NCI-H1417 (cell line): Measurements from ENCODE around the gene GARIN1A.
"Not testable (repeated sequence)": the region's sequence is repeated elsewhere in the genome, so short reads cannot be mapped to it uniquely, and the experiment has no call there.

Experiments used
- DNase-seq, 3 experiments: peaks; one replicate each; lab custom pipeline; 2025; lab: John Stamatoyannopoulos, UW

GARIN1A gene

GRCh38 chr7:128671992-128672391 is at the start of gene GARIN1A:
TSS of gene GARIN1A (plus strand) at chr7:128672292. CDS start at chr7:128672398, 106 bp downstream.
- no peak for DNase-seq

- not testable (repeated sequence) for DNase-seq
Measured at GRCh38 chr7:128627124-128627523, 45.0 kb upstream of the GARIN1A start.

GRCh38 chr7:128633915-128634314 is 38.2 kb upstream of the GARIN1A start:
- DNase-seq, result not testable (repeated sequence)

- DNase-seq, result not testable (repeated sequence)
Measured at GRCh38 chr7:128645206-128645605, 26.9 kb upstream of the GARIN1A start.

GRCh38 chr7:128645844-128646243 is 26.2 kb upstream of the GARIN1A start:
- DNase-seq, result not testable (repeated sequence)

GRCh38 chr7:128646877-128647276 is 25.2 kb upstream of the GARIN1A start:
- not testable (repeated sequence) for DNase-seq

GRCh38 chr7:128651096-128651495 is 21.0 kb upstream of the GARIN1A start:
- not testable (repeated sequence) for DNase-seq

GRCh38 chr7:128652606-128653005 is 19.5 kb upstream of the GARIN1A start:
- not testable (repeated sequence) for DNase-seq

GRCh38 chr7:128653197-128653596 is 18.9 kb upstream of the GARIN1A start:
- DNase-seq, result not testable (repeated sequence)

- not testable (repeated sequence) for DNase-seq
Measured at GRCh38 chr7:128654080-128654479, 18.0 kb upstream of the GARIN1A start.

- not testable (repeated sequence) for DNase-seq
Measured at GRCh38 chr7:128654501-128654900, 17.6 kb upstream of the GARIN1A start.

GRCh38 chr7:128658428-128658827 is 13.7 kb upstream of the GARIN1A start:
- not testable (repeated sequence) for DNase-seq

- DNase-seq, result no peak
Measured at GRCh38 chr7:128660596-128660995, 11.5 kb upstream of the GARIN1A start.

- no peak for DNase-seq
Measured at GRCh38 chr7:128661446-128661845, 10.6 kb upstream of the GARIN1A start.

- no peak for DNase-seq
Measured at GRCh38 chr7:128662091-128662490, 10.0 kb upstream of the GARIN1A start.

GRCh38 chr7:128663223-128663622 is 8.9 kb upstream of the GARIN1A start:
- not testable (repeated sequence) for DNase-seq

- DNase-seq, result no peak
Measured at GRCh38 chr7:128665057-128665456, 7.0 kb upstream of the GARIN1A start.

GRCh38 chr7:128666200-128666599 is 5.9 kb upstream of the GARIN1A start:
- DNase-seq, result peak in 1 of 3 experiments; percentile 3

GRCh38 chr7:128672927-128673517 is 930 bp downstream of the GARIN1A start:
- DNase-seq, result no peak

GRCh38 chr7:128673571-128673970 is 1.5 kb downstream of the GARIN1A start:
- DNase-seq, result no peak

GRCh38 chr7:128676665-128677064 is 4.6 kb downstream of the GARIN1A start:
- no peak for DNase-seq

GRCh38 chr7:128679920-128680319 is 7.8 kb downstream of the GARIN1A start:
- no peak for DNase-seq

GRCh38 chr7:128681794-128682537 is 9.9 kb downstream of the GARIN1A start:
- no peak for DNase-seq
